IgD-negative memory B cell (primary cell): Measurements from ENCODE around the gene PCGF1. TPM values are rescaled to one million over a fixed set of nuclear protein-coding genes. Genes with fewer than 3 reads are reported as not detected.
A peak's percentile ranks its signal among the peaks of the same experiment; 100 is the strongest.

ENCODE experiments used
- H3K27ac Mint-ChIP-seq, 3 donors: one replicate each; pipeline ENCODE4 v1.8.0; 2020 to 2022; ENCODE audit warnings: mild to moderate bottlenecking in 3 of 3, mixed read lengths in 3 of 3, moderate library complexity in 1 of 3
- H3K27me3 Mint-ChIP-seq: one replicate; pipeline ENCODE4 v1.8.0; 2021; ENCODE audit warnings: mixed read lengths
- H3K36me3 Mint-ChIP-seq: one replicate; pipeline ENCODE4 v1.8.0; 2020; ENCODE audit warnings: mild to moderate bottlenecking, mixed read lengths
- H3K4me1 Mint-ChIP-seq, 3 donors: one replicate each; pipeline ENCODE4 v1.8.0; 2020 to 2022; ENCODE audit warnings: mixed read lengths in 3 of 3, mild to moderate bottlenecking in 1 of 3
- H3K4me3 Mint-ChIP-seq, 4 donors: one replicate each; pipeline ENCODE4 v1.8.0; 2020 to 2022; ENCODE audit warnings: mild to moderate bottlenecking in 4 of 4, mixed read lengths in 4 of 4, moderate library complexity in 3 of 4
- H3K9me3 Mint-ChIP-seq, 3 donors: one replicate each; pipeline ENCODE4 v1.8.0; 2020 to 2021; ENCODE audit warnings: mixed read lengths in 3 of 3, mild to moderate bottlenecking in 1 of 3
- polyA plus RNA-seq: library from polyadenylated mRNA; unstranded; fragments of 300-500 nt; fragmentation: Illumina TruSeq; gene quantifications from one replicate; pipeline ENCODE4 v1.2.3, GENCODE V29; 2021

The PCGF1 gene
- polyA plus RNA-seq: 14.7 TPM

GRCh38 chr2:74507145-74507925 lies at the start of gene PCGF1:
Gene PCGF1, minus strand, starts transcription at chr2:74507695. Its CDS starts 27 bp downstream, at chr2:74507668.
- peaks cover 0 to 3% (median 0%) of the 10 kb centered on the region in 3 donors for H3K9me3 Mint-ChIP-seq
- H3K36me3 Mint-ChIP-seq: peaks cover 14% of the 10 kb centered on the region
- H3K4me1 Mint-ChIP-seq: peaks cover 22 to 32% (median 26%) of the 10 kb centered on the region in 3 donors
- peak within 1 kb of the TSS; percentile 96 to 100 (median 100) for H3K4me3 Mint-ChIP-seq
- peaks cover 31% of the 10 kb centered on the region for H3K27me3 Mint-ChIP-seq
- peak within 1 kb of the TSS; percentile 98 to 100 (median 100) for H3K27ac Mint-ChIP-seq

- peak overlapping the region in 1 of 3 donors; percentile 73 for H3K27ac Mint-ChIP-seq
- peak overlapping the region in 2 of 4 donors; percentile 58 to 94 for H3K4me3 Mint-ChIP-seq
- peaks cover 2% of the 10 kb centered on the region for H3K36me3 Mint-ChIP-seq
- peaks cover 14% of the 10 kb centered on the region in 3 donors for H3K4me1 Mint-ChIP-seq
- peaks cover 5% of the 10 kb centered on the region for H3K27me3 Mint-ChIP-seq
- H3K9me3 Mint-ChIP-seq: no peaks in the 10 kb centered on the region
These were observed 49.4 kb upstream of the PCGF1 start for GRCh38 chr2:74556831-74557370.

- Mint-ChIP-seq H3K27me3 (peaks cover 5% of the 10 kb centered on the region), H3K4me1 (peaks cover 14 to 16% (median 14%) of the 10 kb centered on the region in 3 donors), H3K27ac (peak overlapping the region in 2 of 3 donors; percentile 73 to 87), H3K9me3 (no peaks in the 10 kb centered on the region), H3K36me3 (peaks cover under 1% of the 10 kb centered on the region), H3K4me3 (peak overlapping the region; percentile 93 to 96 (median 95))
These were observed 48.7 kb upstream of the PCGF1 start for GRCh38 chr2:74556159-74556558.

GRCh38 chr2:74555610-74556103 lies 48.2 kb upstream of the PCGF1 start:
- Mint-ChIP-seq H3K27ac (peak overlapping the region; percentile 87 to 94 (median 92)), H3K4me3 (peak overlapping the region; percentile 93 to 96 (median 95)), H3K36me3 (no peaks in the 10 kb centered on the region), H3K9me3 (no peaks in the 10 kb centered on the region), H3K4me1 (peaks cover 14 to 16% (median 14%) of the 10 kb centered on the region in 3 donors), H3K27me3 (peaks cover 5% of the 10 kb centered on the region)

GRCh38 chr2:74554820-74555531 lies 47.5 kb upstream of the PCGF1 start:
- no peaks in the 10 kb centered on the region for H3K36me3 Mint-ChIP-seq
- peaks cover 4% of the 10 kb centered on the region for H3K27me3 Mint-ChIP-seq
- H3K27ac Mint-ChIP-seq: peak overlapping the region; percentile 92 to 97 (median 94)
- peaks cover 14 to 16% (median 14%) of the 10 kb centered on the region in 3 donors for H3K4me1 Mint-ChIP-seq
- peak overlapping the region; percentile 93 to 96 (median 95) for H3K4me3 Mint-ChIP-seq
- H3K9me3 Mint-ChIP-seq: no peaks in the 10 kb centered on the region

- H3K36me3 Mint-ChIP-seq: no peaks in the 10 kb centered on the region
- H3K9me3 Mint-ChIP-seq: no peaks in the 10 kb centered on the region
- peak within 1 kb of the TSS; percentile 92 to 97 (median 94) for H3K27ac Mint-ChIP-seq
- H3K27me3 Mint-ChIP-seq: peaks cover 9% of the 10 kb centered on the region
- peak within 1 kb of the TSS; percentile 93 to 96 (median 95) for H3K4me3 Mint-ChIP-seq
- peaks cover 14 to 20% (median 14%) of the 10 kb centered on the region in 3 donors for H3K4me1 Mint-ChIP-seq
These were observed 46.7 kb upstream of the PCGF1 start, which contains the start of the genes DOK1 and LOXL3 for GRCh38 chr2:74553892-74554819. Gene DOK1, plus strand, starts transcription at chr2:74554720. Its CDS starts 35 bp downstream, at chr2:74554755. Gene LOXL3, minus strand, starts transcription at chr2:74553942. Its CDS starts 1,308 bp downstream, at chr2:74552634.

- Mint-ChIP-seq H3K4me1 (peaks cover 17 to 24% (median 18%) of the 10 kb centered on the region in 3 donors), H3K36me3 (no peaks in the 10 kb centered on the region), H3K9me3 (no peaks in the 10 kb centered on the region), H3K4me3 (peak overlapping the region; percentile 64 to 96 (median 87)), H3K27me3 (peaks cover 14% of the 10 kb centered on the region), H3K27ac (peak overlapping the region; percentile 70 to 97 (median 80))
These were observed 45.7 kb upstream of the PCGF1 start for GRCh38 chr2:74552914-74553811.

- H3K4me1 Mint-ChIP-seq: peaks cover 18 to 24% (median 21%) of the 10 kb centered on the region in 3 donors
- H3K4me3 Mint-ChIP-seq: peak overlapping the region; percentile 35 to 78 (median 53)
- no peaks in the 10 kb centered on the region for H3K36me3 Mint-ChIP-seq
- H3K27me3 Mint-ChIP-seq: peaks cover 17% of the 10 kb centered on the region
- H3K9me3 Mint-ChIP-seq: no peaks in the 10 kb centered on the region
- peak overlapping the region; percentile 70 to 97 (median 80) for H3K27ac Mint-ChIP-seq
These were observed 44.7 kb upstream of the PCGF1 start for GRCh38 chr2:74551942-74552913.

- Mint-ChIP-seq H3K27ac (peak overlapping the region in 1 of 3 donors; percentile 22), H3K4me3 (peak overlapping the region in 3 of 4 donors; percentile 7 to 63 (median 57)), H3K4me1 (peaks cover 16 to 24% (median 21%) of the 10 kb centered on the region in 3 donors), H3K36me3 (no peaks in the 10 kb centered on the region), H3K27me3 (peaks cover 19% of the 10 kb centered on the region), H3K9me3 (no peaks in the 10 kb centered on the region)
These were observed 44.0 kb upstream of the PCGF1 start for GRCh38 chr2:74551530-74551929.

GRCh38 chr2:74550231-74550630 lies 42.7 kb upstream of the PCGF1 start:
- H3K27me3 Mint-ChIP-seq: peaks cover 20% of the 10 kb centered on the region
- H3K36me3 Mint-ChIP-seq: no peaks in the 10 kb centered on the region
- peak overlapping the region in 2 of 4 donors; percentile 6 to 57 for H3K4me3 Mint-ChIP-seq
- peak overlapping the region in 1 of 3 donors; percentile 40 for H3K27ac Mint-ChIP-seq
- peaks cover 14 to 19% (median 19%) of the 10 kb centered on the region in 3 donors for H3K4me1 Mint-ChIP-seq
- H3K9me3 Mint-ChIP-seq: no peaks in the 10 kb centered on the region

- H3K36me3 Mint-ChIP-seq: no peaks in the 10 kb centered on the region
- H3K27me3 Mint-ChIP-seq: peaks cover 20% of the 10 kb centered on the region
- no peaks in the 10 kb centered on the region for H3K9me3 Mint-ChIP-seq
- peak overlapping the region; percentile 57 to 87 (median 78) for H3K4me3 Mint-ChIP-seq
- H3K27ac Mint-ChIP-seq: peak overlapping the region; percentile 37 to 82 (median 40)
- peaks cover 12 to 18% (median 16%) of the 10 kb centered on the region in 3 donors for H3K4me1 Mint-ChIP-seq
These were observed 41.7 kb upstream of the PCGF1 start for GRCh38 chr2:74548900-74549826.
